Thoracic aorta (tissue), 2 donors: ENCODE measurements around the gene FSTL3. TPM values are rescaled to one million over a fixed set of nuclear protein-coding genes. Genes with fewer than 3 reads are reported as not detected.

Source experiments
- ATAC-seq: fragments of 150-250 bp; one replicate; pipeline ENCODE4 v1.8.0; 2017; ENCODE audit warnings: low read depth; ENCODE audit not compliant: insufficient number of reproducible peaks, low FRiP score
- DNase-seq: peaks from one replicate; pipeline ENCODE4 v3.0.0-alpha.2; 2020; ENCODE audit warnings: low spot score
- H3K27ac ChIP-seq, 2 donors: fragments of 200-600 bp; sonication (generic); 1 replicate in 1 of 2; 2 replicates in 1 of 2; pipeline ENCODE4 v1.5.1; 2016; ENCODE audit warnings: mild to moderate bottlenecking in 2 of 2, moderate library complexity in 2 of 2
- H3K27me3 ChIP-seq: fragments of 200-600 bp; sonication (generic); replicated peaks from 2 replicates; pipeline ENCODE4 v1.6.0; 2016; ENCODE audit warnings: mild to moderate bottlenecking; ENCODE audit not compliant: insufficient read depth
- H3K36me3 ChIP-seq: fragments of 200-600 bp; sonication (generic); one replicate; pipeline ENCODE4 v1.5.1; 2016
- H3K4me1 ChIP-seq, 2 donors: fragments of 200-600 bp; sonication (generic); 1 replicate in 1 of 2; 2 replicates in 1 of 2; pipeline versions ENCODE4 v1.5.1 to v1.6.0; 2016; ENCODE audit warnings: low read depth in 2 of 2, mild to moderate bottlenecking in 1 of 2; ENCODE audit not compliant: control insufficient read depth in 1 of 2
- H3K4me3 ChIP-seq: fragments of 200-600 bp; sonication (generic); 2 replicates; pipeline ENCODE4 v1.5.1; 2016; ENCODE audit warnings: mild to moderate bottlenecking
- H3K9me3 ChIP-seq: fragments of 200-600 bp; sonication (generic); 2 replicates; pipeline ENCODE4 v1.5.1; 2016
- CTCF ChIP-seq: fragments of 200-600 bp; sonication (generic); IDR thresholded peaks from one replicate; pipeline ENCODE4 v1.5.1; 2019; ENCODE audit warnings: antibody characterized with exemption
- total RNA-seq, 2 donors: library from RNA; depleted of rRNA; stranded (reverse); fragments of >200 nt; gene quantifications; one replicate each; pipeline versions ENCODE4 v1.1.0 to v1.2.3, GENCODE V29; 2016

FSTL3 gene
- total RNA-seq, 2 donors from 2014 or later, result 361 to 595 TPM

- Histone ChIP-seq H3K27ac (no peak overlapping the region), H3K4me1 (peaks cover 21 to 48% of the 10 kb centered on the region in 2 donors), H3K9me3 (no peaks in the 10 kb centered on the region), H3K36me3 (peaks cover 15% of the 10 kb centered on the region), H3K27me3 (no peaks in the 10 kb centered on the region), H3K4me3 (no peak overlapping the region)
- no peak for TF ChIP-seq CTCF
- ATAC-seq, result no peak
- no peak for DNase-seq
Observed at GRCh38 chr19:656751-657559, 19.2 kb upstream of the FSTL3 start.

- peaks cover 10% of the 10 kb centered on the region for H3K36me3 ChIP-seq
- peaks cover 24 to 53% of the 10 kb centered on the region in 2 donors for H3K4me1 ChIP-seq
- no peaks in the 10 kb centered on the region for H3K27me3 ChIP-seq
- TF ChIP-seq CTCF, result no peak
- DNase-seq (no peak), ATAC-seq (no peak)
- no peak overlapping the region for H3K27ac ChIP-seq
- no peak overlapping the region for H3K4me3 ChIP-seq
- H3K9me3 ChIP-seq, result no peaks in the 10 kb centered on the region
Observed at GRCh38 chr19:657611-658010, 18.6 kb upstream of the FSTL3 start.

GRCh38 chr19:658059-658839 lies 17.9 kb upstream of the FSTL3 start:
- DNase-seq (no peak), ATAC-seq (no peak)
- H3K4me3 ChIP-seq, result no peak overlapping the region
- H3K4me1 ChIP-seq, result peaks cover 24 to 53% of the 10 kb centered on the region in 2 donors
- peaks cover 8% of the 10 kb centered on the region for H3K36me3 ChIP-seq
- no peak overlapping the region for H3K27ac ChIP-seq
- TF ChIP-seq CTCF, result no peak
- H3K27me3 ChIP-seq, result no peaks in the 10 kb centered on the region
- no peaks in the 10 kb centered on the region for H3K9me3 ChIP-seq

GRCh38 chr19:658916-659839 lies 17.0 kb upstream of the FSTL3 start:
- H3K27ac ChIP-seq, result no peak overlapping the region
- no peak for ATAC-seq
- DNase-seq, result no peak
- H3K4me1 ChIP-seq, result peaks cover 28 to 62% of the 10 kb centered on the region in 2 donors
- H3K36me3 ChIP-seq, result peaks cover under 1% of the 10 kb centered on the region
- no peak for TF ChIP-seq CTCF
- H3K9me3 ChIP-seq, result no peaks in the 10 kb centered on the region
- H3K4me3 ChIP-seq, result no peak overlapping the region
- no peaks in the 10 kb centered on the region for H3K27me3 ChIP-seq
